Lower lobe of right lung (tissue), 2 donors: Measurements from ENCODE around the gene DNPH1. TPM values are rescaled to one million over a fixed set of nuclear protein-coding genes. Genes with fewer than 3 reads are reported as not detected.

Experiments
- ATAC-seq, 2 donors: fragments of 200-7000 bp; cut with Tn5 transposase; one replicate each; pipeline ENCODE4 v1.9.1; 2020 to 2022; ENCODE audit warnings: mild to moderate bottlenecking in 2 of 2, moderate library complexity in 2 of 2
- DNase-seq: peaks from one replicate; pipeline ENCODE4 v3.0.0-alpha.2; 2020
- H3K27ac ChIP-seq: fragments of 200-600 bp; one replicate; pipeline ENCODE4 v1.8.0; 2022
- H3K27me3 ChIP-seq: fragments of 200-600 bp; one replicate; pipeline ENCODE4 v1.8.0; 2022; ENCODE audit warnings: low read depth
- H3K36me3 ChIP-seq: fragments of 200-600 bp; one replicate; pipeline ENCODE4 v1.8.0; 2022; ENCODE audit warnings: mild to moderate bottlenecking
- H3K4me1 ChIP-seq: fragments of 200-600 bp; one replicate; pipeline ENCODE4 v1.8.0; 2022
- H3K4me3 ChIP-seq: fragments of 200-600 bp; one replicate; pipeline ENCODE4 v1.8.0; 2022; ENCODE audit warnings: mild to moderate bottlenecking
- H3K9me3 ChIP-seq: fragments of 200-600 bp; one replicate; pipeline ENCODE4 v1.8.0; 2022
- intact Hi-C: fragments of 100-400 bp; cut with DNase I; formaldehyde crosslinking; loops from one replicate; pipeline ENCODE4 v1.11.0; 2022
- total RNA-seq: library from RNA; stranded (reverse); fragmentation: NEBNext Ultra II Directional; extraction: Animal tissue kit (Norgen Biotek cat#: 25700); gene quantifications from one replicate; pipeline ENCODE4 v1.2.1, GENCODE V29; 2021
- TF ChIP-seq, protein P1 (sequence below): fragments of 200-600 bp; IDR thresholded peaks from one replicate; pipeline ENCODE4 v1.8.0; 2022; ENCODE audit warnings: antibody characterized with exemption, mild to moderate bottlenecking
- donor health status: DM: no; HTN: yes; CAD: no; lungs with severe emphysema.

Gene DNPH1
- total RNA-seq, 1 donor from 2014 or later: 24.0 TPM

GRCh38 chr6:43219814-43220213, 9.5 kb downstream of the DNPH1 start:
- TF ChIP-seq, protein P1, sequence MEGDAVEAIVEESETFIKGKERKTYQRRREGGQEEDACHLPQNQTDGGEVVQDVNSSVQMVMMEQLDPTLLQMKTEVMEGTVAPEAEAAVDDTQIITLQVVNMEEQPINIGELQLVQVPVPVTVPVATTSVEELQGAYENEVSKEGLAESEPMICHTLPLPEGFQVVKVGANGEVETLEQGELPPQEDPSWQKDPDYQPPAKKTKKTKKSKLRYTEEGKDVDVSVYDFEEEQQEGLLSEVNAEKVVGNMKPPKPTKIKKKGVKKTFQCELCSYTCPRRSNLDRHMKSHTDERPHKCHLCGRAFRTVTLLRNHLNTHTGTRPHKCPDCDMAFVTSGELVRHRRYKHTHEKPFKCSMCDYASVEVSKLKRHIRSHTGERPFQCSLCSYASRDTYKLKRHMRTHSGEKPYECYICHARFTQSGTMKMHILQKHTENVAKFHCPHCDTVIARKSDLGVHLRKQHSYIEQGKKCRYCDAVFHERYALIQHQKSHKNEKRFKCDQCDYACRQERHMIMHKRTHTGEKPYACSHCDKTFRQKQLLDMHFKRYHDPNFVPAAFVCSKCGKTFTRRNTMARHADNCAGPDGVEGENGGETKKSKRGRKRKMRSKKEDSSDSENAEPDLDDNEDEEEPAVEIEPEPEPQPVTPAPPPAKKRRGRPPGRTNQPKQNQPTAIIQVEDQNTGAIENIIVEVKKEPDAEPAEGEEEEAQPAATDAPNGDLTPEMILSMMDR: no peak
- no peak for ATAC-seq

DNA sequence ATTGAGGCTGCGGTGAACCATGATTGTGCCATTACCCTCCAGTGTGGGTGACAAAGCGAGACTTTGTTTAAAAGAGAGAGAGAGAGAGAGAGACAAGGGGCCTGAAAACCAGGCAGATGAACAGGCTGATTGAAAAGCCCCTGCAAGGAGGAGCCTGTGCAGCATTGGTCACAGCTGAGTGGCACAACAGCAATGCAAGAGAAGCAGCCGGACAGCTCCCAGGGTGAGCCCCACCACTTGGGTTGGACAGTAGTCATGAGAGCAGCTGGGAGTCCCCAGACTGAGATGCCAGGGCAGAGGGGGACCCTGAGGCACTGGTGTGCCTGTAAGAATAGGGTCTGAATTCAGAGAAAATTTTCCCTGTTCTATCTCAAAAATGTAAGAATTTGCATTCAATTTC, 10.2 kb downstream of the DNPH1 start:
- no peak for ATAC-seq
- H3K4me1 ChIP-seq: peaks cover 3% of the 10 kb centered on the region
- H3K27me3 ChIP-seq: no peaks in the 10 kb centered on the region
- TF ChIP-seq, protein P1: no peak
- H3K27ac ChIP-seq: no peak overlapping the region
- intact Hi-C loops: no loop called here
- peaks cover 69% of the 10 kb centered on the region for H3K36me3 ChIP-seq
- no peak for DNase-seq
- H3K4me3 ChIP-seq: no peak overlapping the region
- no peaks in the 10 kb centered on the region for H3K9me3 ChIP-seq

More at GRCh38 chr6:43219814-43220213, 9.5 kb downstream of the DNPH1 start:
- DNase-seq: no peak
- Histone ChIP-seq H3K9me3 (no peaks in the 10 kb centered on the region), H3K27ac (no peak overlapping the region), H3K4me3 (no peak overlapping the region), H3K36me3 (peaks cover 63% of the 10 kb centered on the region), H3K27me3 (no peaks in the 10 kb centered on the region), H3K4me1 (peaks cover 9% of the 10 kb centered on the region)
- intact Hi-C loops: no loop called here

- ATAC-seq (peak; percentile 63 to 66), DNase-seq (no peak)
- Histone ChIP-seq H3K4me1 (no peaks in the 10 kb centered on the region), H3K9me3 (no peaks in the 10 kb centered on the region), H3K27me3 (no peaks in the 10 kb centered on the region), H3K36me3 (peaks cover 59% of the 10 kb centered on the region), H3K4me3 (no peak overlapping the region), H3K27ac (no peak overlapping the region)
- TF ChIP-seq, protein P1: no peak
- intact Hi-C loops: no loop called here
Measured at GRCh38 chr6:43217351-43217750, 11.9 kb downstream of the DNPH1 start.

GRCh38 chr6:43216200-43216599, 13.1 kb downstream of the DNPH1 start:
- DNase-seq (no peak), ATAC-seq (peak in 1 of 2 donors; percentile 35)
- H3K27me3 ChIP-seq: no peaks in the 10 kb centered on the region
- H3K27ac ChIP-seq: no peak overlapping the region
- H3K36me3 ChIP-seq: peaks cover 53% of the 10 kb centered on the region
- H3K9me3 ChIP-seq: no peaks in the 10 kb centered on the region
- intact Hi-C loops: no loop called here
- TF ChIP-seq, protein P1: no peak
- no peak overlapping the region for H3K4me3 ChIP-seq
- no peaks in the 10 kb centered on the region for H3K4me1 ChIP-seq

GRCh38 chr6:43215066-43215465, 14.2 kb downstream of the DNPH1 start:
- TF ChIP-seq, protein P1: no peak
- no peaks in the 10 kb centered on the region for H3K4me1 ChIP-seq
- H3K27ac ChIP-seq: no peak overlapping the region
- no peaks in the 10 kb centered on the region for H3K9me3 ChIP-seq
- DNase-seq (no peak), ATAC-seq (no peak)
- no peaks in the 10 kb centered on the region for H3K27me3 ChIP-seq
- intact Hi-C loops: no loop called here
- no peak overlapping the region for H3K4me3 ChIP-seq
- peaks cover 45% of the 10 kb centered on the region for H3K36me3 ChIP-seq

DNA sequence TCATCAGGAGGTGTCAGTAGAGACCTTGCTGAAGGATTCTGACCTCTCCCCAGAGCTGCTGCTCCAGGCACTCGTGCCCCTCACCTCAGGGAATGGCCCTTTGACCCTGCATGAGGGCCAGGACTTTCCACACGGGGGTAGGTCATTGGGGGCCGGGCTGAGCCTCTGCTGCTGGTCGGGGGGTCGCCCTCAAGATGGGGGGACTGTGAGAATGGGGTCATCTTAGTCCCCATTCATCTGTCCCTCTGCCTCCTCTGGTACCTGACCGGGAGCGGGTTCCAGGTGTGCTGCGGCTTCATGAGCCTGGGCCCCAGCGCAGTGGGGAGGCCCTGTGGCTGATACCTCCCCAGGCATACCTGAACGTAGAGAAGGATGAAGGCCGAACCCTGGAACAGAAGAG, 15.8 kb downstream of the DNPH1 start:
- intact Hi-C loops: no loop called here
- Histone ChIP-seq H3K9me3 (no peaks in the 10 kb centered on the region), H3K27ac (no peak overlapping the region), H3K36me3 (peaks cover 45% of the 10 kb centered on the region), H3K4me3 (no peak overlapping the region), H3K27me3 (no peaks in the 10 kb centered on the region), H3K4me1 (no peaks in the 10 kb centered on the region)
- ATAC-seq: no peak
- TF ChIP-seq, protein P1: no peak
- DNase-seq: no peak
